ENCODE results near the gene PARD6A.

- TF ChIP-seq CTCF (IDR thresholded peaks at IDR 0.05) (peak in 2 of 6 experiments; percentile 14 to 39), POLR2A (IDR thresholded peaks at IDR 0.05) (no peak)
Measured at GRCh38 chr16:67653128-67653788, 7.5 kb upstream of the PARD6A start.
